ENCODE results near the gene MICU1.

MICU1 gene

DNA sequence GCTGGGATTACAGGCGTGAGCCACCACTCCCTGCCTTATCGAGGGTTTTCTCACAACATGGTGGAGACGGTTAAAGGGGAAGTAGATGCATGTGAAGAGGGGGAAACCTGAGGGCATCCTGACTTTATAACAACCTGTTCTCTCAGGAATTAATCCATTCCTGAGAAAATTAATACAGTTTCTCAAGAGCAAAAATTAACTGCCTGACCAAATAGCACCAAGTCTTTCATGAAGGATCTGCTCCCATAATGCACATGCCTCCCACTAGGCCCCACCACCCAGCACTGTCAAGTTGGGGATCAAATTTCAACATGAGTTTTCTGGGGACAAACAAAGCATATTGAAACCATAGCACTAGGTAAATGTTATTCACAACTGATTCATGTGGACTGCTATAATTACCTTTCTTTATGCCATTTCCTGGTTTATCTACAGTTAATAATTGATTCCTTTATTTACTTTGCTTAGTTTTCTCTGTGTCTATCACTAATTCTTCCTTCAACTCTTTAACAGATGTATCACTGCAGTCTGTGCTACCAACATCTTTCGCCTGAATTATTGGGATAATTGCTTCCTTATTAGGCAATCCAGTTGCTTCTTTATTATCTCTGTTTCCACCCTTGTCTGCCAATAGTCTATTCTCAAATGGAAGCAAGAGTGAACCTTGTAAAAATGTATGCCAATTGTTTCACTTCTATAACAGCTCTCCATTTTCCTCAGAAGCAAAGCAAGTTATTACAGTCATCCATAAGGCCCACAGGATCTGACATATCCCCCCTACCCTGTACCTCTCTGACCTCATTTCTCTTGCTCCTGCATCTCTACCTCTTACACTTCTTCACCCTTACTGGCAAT, 12.9 kb upstream of the MICU1 start:
- ATAC-seq: no peak

DNA sequence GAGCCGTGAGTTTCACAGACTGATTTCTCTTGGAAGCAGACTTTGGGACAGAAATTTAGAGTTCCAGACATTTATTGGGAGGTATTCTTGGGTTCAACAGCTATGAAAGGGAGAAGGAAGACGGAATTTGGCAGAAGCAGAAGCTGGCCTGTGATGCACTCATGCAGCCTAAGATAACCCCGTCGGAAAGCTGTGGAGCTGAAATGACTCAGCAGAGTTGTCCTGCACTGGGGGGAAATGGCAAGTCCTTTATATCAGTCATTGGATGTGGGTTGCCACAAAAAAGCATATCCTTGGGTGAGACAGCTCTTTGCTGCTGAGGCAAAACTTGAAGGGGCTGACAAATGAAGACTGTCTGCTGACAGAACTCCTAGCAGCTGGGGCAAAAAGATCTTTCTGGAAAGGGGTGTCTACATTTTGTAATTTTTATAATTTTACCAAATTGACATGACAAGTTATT, 11.5 kb upstream of the MICU1 start:
- TF ChIP-seq, protein P1, sequence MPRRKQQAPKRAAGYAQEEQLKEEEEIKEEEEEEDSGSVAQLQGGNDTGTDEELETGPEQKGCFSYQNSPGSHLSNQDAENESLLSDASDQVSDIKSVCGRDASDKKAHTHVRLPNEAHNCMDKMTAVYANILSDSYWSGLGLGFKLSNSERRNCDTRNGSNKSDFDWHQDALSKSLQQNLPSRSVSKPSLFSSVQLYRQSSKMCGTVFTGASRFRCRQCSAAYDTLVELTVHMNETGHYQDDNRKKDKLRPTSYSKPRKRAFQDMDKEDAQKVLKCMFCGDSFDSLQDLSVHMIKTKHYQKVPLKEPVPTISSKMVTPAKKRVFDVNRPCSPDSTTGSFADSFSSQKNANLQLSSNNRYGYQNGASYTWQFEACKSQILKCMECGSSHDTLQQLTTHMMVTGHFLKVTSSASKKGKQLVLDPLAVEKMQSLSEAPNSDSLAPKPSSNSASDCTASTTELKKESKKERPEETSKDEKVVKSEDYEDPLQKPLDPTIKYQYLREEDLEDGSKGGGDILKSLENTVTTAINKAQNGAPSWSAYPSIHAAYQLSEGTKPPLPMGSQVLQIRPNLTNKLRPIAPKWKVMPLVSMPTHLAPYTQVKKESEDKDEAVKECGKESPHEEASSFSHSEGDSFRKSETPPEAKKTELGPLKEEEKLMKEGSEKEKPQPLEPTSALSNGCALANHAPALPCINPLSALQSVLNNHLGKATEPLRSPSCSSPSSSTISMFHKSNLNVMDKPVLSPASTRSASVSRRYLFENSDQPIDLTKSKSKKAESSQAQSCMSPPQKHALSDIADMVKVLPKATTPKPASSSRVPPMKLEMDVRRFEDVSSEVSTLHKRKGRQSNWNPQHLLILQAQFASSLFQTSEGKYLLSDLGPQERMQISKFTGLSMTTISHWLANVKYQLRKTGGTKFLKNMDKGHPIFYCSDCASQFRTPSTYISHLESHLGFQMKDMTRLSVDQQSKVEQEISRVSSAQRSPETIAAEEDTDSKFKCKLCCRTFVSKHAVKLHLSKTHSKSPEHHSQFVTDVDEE (CRISPR knock-in tag; IDR thresholded peaks at IDR 0.05): no peak
- TF ChIP-seq TCF4 (CRISPR knock-in tag; IDR thresholded peaks at IDR 0.05; ENCODE audit: borderline replicate concordance) (no peak), TOX (CRISPR knock-in tag; IDR thresholded peaks at IDR 0.05; ENCODE audit: borderline replicate concordance) (no peak), ARNTL (CRISPR knock-in tag; IDR thresholded peaks at IDR 0.05; ENCODE audit: borderline replicate concordance, low read depth) (no peak)
- TF ChIP-seq, protein P2, sequence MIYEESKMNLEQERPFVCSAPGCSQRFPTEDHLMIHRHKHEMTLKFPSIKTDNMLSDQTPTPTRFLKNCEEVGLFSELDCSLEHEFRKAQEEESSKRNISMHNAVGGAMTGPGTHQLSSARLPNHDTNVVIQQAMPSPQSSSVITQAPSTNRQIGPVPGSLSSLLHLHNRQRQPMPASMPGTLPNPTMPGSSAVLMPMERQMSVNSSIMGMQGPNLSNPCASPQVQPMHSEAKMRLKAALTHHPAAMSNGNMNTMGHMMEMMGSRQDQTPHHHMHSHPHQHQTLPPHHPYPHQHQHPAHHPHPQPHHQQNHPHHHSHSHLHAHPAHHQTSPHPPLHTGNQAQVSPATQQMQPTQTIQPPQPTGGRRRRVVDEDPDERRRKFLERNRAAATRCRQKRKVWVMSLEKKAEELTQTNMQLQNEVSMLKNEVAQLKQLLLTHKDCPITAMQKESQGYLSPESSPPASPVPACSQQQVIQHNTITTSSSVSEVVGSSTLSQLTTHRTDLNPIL (CRISPR knock-in tag; IDR thresholded peaks at IDR 0.05; ENCODE audit: low read depth): no peak
- TF ChIP-seq, protein P3, sequence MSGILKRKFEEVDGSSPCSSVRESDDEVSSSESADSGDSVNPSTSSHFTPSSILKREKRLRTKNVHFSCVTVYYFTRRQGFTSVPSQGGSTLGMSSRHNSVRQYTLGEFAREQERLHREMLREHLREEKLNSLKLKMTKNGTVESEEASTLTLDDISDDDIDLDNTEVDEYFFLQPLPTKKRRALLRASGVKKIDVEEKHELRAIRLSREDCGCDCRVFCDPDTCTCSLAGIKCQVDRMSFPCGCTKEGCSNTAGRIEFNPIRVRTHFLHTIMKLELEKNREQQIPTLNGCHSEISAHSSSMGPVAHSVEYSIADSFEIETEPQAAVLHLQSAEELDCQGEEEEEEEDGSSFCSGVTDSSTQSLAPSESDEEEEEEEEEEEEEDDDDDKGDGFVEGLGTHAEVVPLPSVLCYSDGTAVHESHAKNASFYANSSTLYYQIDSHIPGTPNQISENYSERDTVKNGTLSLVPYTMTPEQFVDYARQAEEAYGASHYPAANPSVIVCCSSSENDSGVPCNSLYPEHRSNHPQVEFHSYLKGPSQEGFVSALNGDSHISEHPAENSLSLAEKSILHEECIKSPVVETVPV (CRISPR knock-in tag; IDR thresholded peaks at IDR 0.05): no peak
- ATAC-seq: peak; percentile 78

More for the DNA sequence above, 12.9 kb upstream of the MICU1 start:
- TF ChIP-seq, protein P4, sequence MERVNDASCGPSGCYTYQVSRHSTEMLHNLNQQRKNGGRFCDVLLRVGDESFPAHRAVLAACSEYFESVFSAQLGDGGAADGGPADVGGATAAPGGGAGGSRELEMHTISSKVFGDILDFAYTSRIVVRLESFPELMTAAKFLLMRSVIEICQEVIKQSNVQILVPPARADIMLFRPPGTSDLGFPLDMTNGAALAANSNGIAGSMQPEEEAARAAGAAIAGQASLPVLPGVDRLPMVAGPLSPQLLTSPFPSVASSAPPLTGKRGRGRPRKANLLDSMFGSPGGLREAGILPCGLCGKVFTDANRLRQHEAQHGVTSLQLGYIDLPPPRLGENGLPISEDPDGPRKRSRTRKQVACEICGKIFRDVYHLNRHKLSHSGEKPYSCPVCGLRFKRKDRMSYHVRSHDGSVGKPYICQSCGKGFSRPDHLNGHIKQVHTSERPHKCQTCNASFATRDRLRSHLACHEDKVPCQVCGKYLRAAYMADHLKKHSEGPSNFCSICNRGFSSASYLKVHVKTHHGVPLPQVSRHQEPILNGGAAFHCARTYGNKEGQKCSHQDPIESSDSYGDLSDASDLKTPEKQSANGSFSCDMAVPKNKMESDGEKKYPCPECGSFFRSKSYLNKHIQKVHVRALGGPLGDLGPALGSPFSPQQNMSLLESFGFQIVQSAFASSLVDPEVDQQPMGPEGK (CRISPR knock-in tag; IDR thresholded peaks at IDR 0.05; ENCODE audit: borderline replicate concordance): no peak
- TF ChIP-seq ZNF8 (CRISPR knock-in tag; IDR thresholded peaks at IDR 0.05): no peak

DNA sequence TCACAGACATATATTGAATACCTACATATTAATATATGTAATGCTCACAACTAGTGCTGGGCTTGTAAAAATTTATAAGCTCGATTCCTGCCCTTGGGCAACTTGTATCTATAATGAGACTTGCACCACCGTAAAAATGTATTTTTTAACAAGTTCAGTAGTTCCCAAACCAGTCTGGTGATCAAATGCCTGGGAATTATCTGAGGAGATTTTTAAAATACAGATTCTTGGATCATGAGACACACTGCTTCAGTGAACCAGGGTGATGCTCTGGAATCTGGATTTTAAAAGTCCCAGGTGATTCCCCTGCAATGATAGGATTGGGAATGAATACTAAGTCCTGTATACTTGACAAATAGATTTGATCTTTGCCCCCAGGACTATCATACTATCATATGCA, 4.3 kb upstream of the MICU1 start:
- ATAC-seq: no peak

More for the DNA sequence above, 4.3 kb upstream of the MICU1 start:
- TF ChIP-seq, protein P2 (CRISPR knock-in tag; IDR thresholded peaks at IDR 0.05; ENCODE audit: low read depth): no peak
- TF ChIP-seq, protein P3 (CRISPR knock-in tag; IDR thresholded peaks at IDR 0.05): no peak
- TF ChIP-seq SNAI2 (CRISPR knock-in tag; IDR thresholded peaks at IDR 0.05) (no peak), ARNTL (CRISPR knock-in tag; IDR thresholded peaks at IDR 0.05; ENCODE audit: borderline replicate concordance, low read depth) (no peak), BACH2 (CRISPR knock-in tag; IDR thresholded peaks at IDR 0.05; ENCODE audit: borderline replicate concordance) (no peak), TOX (CRISPR knock-in tag; IDR thresholded peaks at IDR 0.05; ENCODE audit: borderline replicate concordance) (no peak), ZFP30 (CRISPR knock-in tag; IDR thresholded peaks at IDR 0.05) (no peak), ZNF565 (CRISPR knock-in tag; conservative IDR thresholded peaks at IDR 0.05; ENCODE audit: low read depth) (no peak), TCF4 (CRISPR knock-in tag; IDR thresholded peaks at IDR 0.05; ENCODE audit: borderline replicate concordance) (no peak), ZNF8 (CRISPR knock-in tag; IDR thresholded peaks at IDR 0.05) (no peak), ZC3H10 (CRISPR knock-in tag; IDR thresholded peaks at IDR 0.05) (no peak), CSDC2 (CRISPR knock-in tag; IDR thresholded peaks at IDR 0.05) (no peak), ESRRG (CRISPR knock-in tag; IDR thresholded peaks at IDR 0.05) (no peak)
- TF ChIP-seq, protein P5, sequence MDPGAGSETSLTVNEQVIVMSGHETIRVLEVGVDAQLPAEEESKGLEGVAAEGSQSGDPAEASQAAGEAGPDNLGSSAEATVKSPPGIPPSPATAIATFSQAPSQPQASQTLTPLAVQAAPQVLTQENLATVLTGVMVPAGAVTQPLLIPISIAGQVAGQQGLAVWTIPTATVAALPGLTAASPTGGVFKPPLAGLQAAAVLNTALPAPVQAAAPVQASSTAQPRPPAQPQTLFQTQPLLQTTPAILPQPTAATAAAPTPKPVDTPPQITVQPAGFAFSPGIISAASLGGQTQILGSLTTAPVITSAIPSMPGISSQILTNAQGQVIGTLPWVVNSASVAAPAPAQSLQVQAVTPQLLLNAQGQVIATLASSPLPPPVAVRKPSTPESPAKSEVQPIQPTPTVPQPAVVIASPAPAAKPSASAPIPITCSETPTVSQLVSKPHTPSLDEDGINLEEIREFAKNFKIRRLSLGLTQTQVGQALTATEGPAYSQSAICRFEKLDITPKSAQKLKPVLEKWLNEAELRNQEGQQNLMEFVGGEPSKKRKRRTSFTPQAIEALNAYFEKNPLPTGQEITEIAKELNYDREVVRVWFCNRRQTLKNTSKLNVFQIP (CRISPR knock-in tag; IDR thresholded peaks at IDR 0.05; ENCODE audit: borderline replicate concordance, low read depth): no peak
- TF ChIP-seq, protein P1 (CRISPR knock-in tag; IDR thresholded peaks at IDR 0.05): no peak
